GM19023 (cell line): ENCODE data around the gene ZDHHC11B.
"Not testable (repeated sequence)": the region's sequence is repeated elsewhere in the genome, so short reads cannot be mapped to it uniquely, and the experiment has no call there.

Source experiments
- ATAC-seq: cut with Tn5 transposase; IDR thresholded peaks from one replicate; pipeline ENCODE4 v1.9.1; 2021; ENCODE audit warnings: mild to moderate bottlenecking, moderate library complexity; ENCODE audit not compliant: unreplicated experiment

The ZDHHC11B gene

DNA sequence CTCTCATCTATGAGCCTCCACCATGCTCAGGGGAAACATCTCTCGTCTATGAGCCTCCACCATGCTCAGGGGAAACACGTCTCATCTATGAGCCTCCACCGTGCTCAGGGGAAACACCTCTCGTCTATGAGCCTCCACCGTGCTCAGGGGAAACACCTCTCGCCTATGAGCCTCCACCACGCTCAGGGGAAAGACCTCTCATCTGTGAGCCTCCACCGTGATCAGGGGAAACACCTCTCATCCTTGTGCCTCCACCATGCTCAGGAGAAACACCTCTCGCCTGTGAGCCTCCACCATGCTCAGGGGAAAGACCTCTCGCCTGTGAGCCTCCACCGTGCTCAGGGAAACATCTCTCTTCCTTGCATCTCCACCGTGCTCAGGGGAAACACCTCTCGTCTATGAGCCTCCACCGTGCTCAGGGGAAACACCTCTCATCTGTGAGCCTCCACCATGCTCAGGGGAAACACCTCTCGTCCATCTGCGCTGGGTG lies 30.3 kb downstream of the ZDHHC11B start:
- ATAC-seq = not testable (repeated sequence)

DNA sequence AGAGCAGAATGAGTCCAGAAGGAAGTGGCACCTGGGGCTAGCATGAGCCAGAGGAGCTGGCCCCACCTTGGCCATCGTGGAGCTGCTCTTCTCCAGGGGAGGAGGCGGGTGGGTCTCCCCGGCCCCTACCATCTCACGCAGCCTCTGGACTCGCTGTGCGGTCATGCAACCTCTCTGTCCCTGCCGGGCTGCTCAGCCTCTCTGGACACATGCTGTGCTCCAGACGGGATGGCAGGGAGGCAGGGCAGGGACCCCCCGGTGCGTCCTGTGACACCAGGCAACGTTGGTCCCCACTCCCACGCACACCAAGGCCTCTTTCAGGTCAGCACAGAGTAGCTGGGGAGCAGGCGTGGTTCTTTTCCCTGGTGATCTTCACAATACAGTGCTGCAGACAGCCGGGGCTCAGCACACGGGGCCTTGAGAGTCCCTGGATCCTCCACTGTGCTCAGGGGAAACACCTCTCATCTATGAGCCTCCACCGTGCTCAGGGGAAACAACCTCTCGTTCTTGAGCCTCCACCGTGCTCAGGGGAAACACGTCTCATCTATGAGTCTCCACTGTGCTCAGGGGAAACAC lies 30.9 kb downstream of the ZDHHC11B start:
- not testable (repeated sequence) for ATAC-seq

DNA sequence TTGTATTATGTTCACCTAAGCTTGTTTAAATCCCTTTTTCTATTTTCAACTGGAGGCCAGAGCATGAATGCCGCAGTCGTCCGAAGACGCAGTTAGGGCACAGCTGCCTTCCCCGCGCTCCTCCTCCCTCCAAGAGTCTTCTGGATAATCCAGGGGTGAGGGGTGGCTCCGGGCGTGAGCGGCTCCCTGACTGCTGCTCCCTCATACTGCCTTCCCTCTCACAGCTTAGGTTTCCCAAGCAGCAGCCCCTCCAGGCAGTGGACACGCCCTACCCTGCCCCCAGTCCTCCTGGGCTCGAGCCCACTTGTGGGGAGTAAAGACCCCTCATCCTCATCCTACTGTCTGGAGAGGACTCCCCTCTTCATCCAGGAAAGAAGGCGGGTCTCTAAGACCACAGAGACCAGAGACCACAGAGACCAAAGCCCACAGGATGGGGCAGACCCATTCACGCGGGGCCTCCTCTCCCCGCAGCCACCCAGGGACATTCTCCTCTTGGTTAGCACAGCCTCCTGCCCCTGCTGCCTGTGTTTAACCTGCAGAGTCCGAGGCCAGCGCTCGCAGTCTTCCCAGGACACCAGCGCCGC lies 31.9 kb downstream of the ZDHHC11B start:
- ATAC-seq = not testable (repeated sequence)

DNA sequence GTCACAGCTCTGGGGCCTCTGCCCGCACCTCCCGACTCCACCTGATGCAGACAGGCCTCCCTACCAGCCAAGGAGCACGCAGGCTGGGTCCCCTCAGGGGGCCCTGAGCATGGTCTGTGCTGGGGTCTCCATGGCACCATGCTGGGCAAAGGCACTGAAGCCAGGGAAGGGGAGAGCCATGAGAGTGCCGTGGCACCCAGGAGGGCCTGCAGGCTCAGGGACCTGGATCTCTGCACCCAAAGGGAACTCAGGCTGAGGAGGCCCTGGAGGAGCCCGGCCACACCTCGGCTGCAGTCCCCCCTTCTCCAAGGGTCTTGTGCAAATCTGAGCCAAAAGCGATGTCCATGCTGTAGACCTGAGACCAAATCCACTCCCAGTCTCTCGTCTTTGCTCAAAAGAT lies 32.5 kb downstream of the ZDHHC11B start:
- not testable (repeated sequence) for ATAC-seq

DNA sequence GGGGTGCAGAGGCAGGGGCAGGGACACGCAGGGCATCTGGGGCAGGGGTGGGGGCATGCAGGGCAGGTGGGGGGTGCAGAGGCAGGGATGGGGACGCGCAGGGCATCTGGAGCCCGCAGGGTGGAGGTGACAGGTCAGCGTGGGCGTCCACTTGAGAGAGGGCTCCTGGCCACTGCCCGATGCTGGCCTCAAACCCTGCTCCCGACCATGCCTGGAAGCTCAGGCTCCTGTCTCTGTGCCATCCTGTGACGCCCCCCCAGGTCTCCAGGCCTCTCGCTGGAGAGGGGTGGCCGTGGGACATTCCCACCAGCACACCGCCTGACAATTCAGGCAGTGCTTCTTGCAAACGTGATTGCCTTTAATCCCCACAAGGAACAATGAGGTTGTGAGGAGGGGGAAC lies 33.0 kb downstream of the ZDHHC11B start:
- no peak for ATAC-seq

DNA sequence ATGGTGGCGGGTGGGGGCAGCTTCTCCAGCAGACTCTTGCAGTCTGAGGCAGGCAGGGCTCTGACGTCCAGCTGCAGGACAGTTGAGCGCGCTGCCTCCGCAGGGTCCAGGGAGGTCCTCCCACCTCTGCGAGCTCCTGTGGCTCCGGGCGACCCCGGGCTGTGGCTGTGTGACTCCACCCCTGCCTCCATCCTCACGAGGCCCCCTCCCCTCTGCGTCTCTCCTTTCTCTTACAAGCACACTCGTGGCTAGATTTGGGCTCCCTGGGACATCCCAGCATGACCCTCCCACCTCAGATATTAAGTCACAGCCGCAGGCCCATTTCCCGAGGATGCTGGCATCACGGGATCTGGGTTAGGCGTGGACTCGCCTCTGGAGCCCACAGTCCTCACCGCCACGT lies 34.3 kb downstream of the ZDHHC11B start:
- not testable (repeated sequence) for ATAC-seq

DNA sequence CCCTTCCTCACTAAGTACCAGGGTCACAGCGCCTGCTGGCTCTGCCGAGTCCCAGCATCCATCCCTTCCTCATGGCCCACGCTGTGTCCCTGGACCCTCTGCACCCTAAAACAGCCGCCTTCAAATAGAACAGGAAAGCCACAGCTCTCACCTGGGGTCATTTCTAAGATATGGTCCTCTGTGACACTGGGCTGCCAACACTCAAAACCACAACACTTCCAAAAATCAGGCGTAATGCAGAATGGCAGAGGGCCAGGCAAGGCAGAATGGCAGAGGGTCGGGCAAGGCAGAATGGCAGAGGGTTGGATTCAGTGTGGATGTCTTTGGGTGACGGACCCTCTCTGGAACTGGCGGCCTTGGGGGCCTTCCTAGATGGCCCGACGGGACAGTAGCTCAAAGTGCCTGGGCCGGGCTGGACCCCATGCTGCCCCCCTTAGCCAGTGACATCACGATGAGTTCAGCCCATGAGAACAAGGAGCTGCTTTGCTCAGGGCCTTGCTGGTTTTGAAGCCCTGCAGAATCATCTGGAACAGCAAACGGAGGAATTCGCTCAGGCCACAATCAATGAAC lies 35.3 kb downstream of the ZDHHC11B start:
- ATAC-seq = no peak

DNA sequence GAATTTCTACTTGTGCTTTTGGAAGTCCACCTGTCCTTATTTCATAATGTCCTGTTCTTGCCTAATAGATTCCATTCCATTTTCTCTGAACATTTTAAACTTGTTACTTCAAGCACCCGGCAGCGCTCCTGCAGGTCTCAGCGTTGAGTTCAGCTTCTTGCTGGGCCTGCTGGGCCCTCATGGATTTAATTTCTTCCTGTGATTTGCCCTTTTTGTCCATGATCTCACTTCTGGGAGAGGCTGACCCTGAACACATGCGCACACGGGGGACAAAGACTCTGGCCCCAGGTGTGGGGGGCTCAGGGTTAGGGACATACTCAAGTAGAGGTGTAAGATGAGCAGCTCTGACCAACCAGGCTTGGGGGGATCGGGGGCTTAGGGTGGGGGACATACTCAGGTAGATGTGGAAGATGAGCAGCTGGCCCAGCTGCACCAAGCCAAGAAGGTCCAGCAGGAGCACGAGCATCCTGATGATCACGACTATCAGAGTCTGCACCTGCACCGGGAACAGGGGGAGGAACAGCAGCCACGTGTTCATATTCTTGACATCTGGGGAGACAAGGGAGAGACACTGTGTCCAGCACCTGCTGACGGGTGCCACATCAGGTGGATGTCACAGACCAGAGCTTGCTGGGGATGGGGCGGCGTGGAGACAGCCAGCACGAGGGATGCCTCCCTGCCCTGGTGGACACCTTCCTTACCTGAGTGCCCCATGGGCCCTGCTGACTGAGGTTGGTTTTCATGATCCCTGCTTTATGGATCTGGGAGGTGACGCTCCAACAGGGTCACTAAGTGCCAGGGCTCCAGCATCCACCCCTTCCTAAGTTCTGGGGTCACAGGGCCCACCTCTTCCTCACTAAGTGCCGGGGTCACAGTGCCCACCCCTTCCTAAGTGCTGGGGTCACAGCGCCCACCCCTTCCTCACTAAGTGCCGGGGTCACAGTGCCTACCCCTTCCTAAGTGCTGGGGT lies 36.2 kb downstream of the ZDHHC11B start:
- ATAC-seq = not testable (repeated sequence)

DNA sequence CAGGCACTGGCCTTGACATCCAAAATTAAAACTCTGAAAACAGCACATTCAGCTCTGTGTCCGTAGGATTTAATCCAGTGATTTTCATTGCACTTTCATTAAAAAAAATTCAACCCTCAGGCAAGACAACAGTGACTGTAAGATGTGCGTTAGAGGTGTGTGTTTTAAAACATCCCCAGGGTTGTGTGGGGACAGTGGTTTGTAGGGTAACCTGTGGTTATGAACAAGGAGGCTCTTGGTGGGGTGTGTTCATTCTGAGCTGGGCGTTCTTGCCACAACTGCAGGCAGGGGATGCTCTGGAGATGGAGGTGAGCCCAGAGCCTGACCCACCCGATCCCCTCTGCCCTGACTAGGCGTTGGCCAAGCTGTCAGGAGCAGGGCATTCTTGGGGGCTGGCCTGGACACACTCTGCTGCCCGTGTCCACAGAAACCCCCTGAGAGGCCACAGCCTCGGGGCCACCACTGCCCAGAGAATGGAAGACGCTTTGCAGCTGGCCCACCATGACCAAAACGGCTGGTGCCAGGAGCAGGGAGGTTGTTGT lies 37.2 kb downstream of the ZDHHC11B start:
- ATAC-seq = not testable (repeated sequence)

DNA sequence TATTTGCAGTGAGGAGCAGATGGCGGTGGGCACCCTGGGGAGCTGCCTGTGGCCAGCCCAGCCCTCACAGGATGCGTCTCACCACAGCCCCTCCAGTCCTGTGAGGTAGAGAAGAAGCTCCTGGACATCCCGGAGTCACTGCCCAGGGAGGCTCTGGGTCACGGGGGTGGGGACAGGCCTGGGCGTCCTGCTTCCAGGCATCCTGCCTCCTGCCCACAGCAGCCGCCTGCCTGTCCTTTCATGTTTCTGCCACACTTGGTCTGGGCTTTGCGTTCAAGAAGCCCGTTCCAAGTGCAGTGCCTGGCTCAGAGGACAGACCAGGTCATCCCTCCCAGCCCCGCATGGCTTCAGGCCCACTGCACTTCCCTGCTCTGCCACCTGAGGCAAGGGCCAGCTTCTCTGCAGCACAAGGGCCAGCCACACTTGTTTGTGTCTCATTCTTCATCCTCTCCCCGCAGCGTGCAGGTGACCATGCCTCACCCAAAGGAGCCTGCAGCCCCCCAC lies 38.2 kb downstream of the ZDHHC11B start:
- no peak for ATAC-seq

DNA sequence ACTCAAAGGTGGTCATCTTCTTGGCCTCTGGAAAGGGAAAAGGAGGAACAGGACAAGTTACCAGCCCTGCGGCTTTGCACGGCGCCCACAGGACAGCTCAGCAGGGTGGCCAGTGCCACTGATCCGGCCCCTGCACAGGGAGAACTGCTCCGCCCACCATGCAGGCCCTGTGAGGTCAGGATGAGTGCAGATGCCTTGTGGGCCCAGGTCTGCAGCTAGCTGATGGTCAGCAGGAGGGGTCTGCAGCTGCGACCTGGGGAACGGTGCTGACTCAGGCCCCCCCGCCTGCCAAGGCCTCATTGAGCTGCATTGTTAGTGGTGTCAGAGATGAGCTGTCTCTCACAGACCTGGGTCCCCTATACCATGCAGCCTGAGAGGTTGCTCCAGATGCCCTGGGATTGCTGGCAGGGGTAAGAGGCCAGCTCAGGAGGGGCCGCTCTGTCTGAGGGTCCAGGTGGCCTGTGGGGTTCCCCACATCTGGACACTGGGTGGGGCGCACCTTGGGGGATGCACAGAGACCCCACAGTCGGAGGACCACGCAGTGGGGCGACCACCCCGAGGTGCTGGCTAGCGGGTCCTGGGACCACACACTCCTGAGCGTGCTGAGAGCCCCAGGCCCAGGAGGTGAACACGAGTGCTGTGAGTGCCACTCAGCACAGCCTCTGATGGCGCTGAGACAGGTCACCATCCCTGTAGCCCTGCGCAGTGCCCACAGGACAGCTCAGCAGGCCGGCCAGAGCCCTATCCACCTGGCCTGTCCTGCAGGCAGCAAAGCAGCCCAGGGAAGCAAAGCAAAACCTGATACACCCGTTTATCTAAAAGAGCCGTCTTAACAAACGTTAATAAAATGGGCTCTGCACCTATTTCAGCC lies 39.0 kb downstream of the ZDHHC11B start:
- not testable (repeated sequence) for ATAC-seq

DNA sequence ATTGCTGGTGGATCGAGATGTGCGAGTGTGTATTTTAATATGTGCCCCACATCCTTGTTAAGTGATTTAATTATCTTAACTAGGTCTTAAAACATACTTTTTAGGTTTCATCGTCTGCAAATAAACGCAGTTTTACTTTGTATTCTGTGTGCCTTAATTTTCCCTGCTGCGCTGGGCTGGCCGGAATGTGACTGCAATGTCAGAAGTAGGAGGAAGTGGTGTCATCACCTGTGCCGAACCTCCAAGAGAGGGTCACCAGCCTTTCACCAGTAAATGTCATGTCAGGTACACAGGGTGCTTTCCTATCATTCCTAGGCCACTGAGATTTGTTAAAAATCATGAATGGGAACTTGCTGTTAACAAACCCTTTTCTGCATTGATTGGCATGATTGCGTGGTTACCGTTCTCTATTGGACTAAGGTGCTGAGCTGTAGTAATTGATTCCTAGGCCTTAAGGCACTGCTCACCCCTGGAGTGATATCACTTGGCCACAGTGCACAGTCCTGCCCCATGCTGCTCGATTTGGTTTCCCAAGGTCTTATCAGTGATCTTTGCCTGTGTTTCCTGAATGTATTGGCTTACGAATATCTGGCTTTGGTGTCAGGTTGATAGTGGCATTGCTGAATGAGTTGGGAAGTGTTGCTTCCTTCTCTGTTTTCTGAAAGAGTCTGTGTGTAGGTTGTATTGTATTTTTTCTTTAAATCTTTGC lies 40.7 kb downstream of the ZDHHC11B start:
- ATAC-seq = not testable (repeated sequence)

DNA sequence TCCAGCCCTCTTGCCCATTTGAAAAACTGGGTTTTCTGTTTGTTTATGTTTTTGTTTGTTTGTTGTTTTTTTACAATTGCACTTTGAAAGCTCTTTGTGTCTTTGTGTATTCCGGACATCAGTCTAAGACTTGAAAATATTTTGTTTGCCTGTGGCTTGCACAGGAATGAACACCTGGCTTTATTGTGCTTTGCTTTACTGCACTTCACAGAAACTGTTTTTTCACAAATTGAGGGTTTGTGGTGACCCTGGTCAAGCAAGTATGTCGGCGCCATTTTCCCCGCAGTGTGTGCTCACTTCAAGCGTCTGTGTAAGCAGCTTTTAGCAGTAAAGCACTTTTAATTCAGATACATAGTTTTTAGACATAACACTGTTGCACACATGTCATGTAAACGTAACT lies 42.3 kb downstream of the ZDHHC11B start:
- ATAC-seq = not testable (repeated sequence)

DNA sequence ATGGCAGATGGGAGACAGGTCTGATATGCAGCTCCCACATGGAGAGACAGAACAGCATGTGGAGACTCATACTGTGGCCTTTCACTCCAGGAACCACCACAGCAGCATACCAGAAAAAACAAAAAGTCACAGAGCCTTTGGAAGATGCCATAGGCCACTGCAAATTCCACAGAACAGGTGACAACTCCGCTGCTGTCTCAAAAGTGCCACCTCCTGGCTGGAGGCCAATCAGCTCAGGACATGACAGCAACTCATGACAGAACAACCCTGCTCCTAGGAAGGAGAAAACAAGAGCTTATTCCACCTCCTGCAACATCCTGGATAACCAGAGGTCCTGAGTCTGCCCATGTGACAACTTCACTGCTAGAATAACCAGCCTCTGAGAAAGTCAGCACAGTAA lies 50.4 kb downstream of the ZDHHC11B start:
- not testable (repeated sequence) for ATAC-seq

DNA sequence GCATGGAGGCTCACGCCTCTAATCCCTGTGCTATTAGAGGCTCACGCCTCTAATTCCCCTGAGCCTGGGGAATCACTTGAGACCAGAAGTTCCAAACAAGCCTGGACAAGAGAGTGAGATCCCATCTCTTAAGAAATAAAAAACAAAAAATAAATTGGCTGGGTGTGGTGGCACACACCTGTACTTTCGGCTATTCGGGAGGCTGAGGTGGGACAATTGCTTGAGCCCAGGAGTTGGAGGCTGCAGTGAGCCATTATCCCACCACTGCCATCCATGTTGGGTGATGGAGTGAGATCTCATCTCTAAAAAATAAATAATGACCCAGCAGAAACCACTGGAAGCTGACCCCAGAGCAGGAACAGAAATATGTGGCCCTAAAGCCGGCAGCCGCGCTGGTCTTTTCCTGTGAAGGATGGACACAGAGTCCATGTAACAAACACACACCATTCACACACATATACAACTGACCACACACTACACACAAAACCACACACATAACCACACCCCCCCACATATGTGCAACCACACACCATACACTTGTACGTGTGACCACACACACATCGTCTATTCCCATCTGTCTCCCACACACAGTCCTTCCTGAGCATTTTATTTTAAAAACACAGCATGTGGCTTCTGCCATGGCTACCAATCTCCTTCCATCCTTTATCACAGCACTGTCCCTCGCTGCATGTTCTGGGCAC lies 51.6 kb downstream of the ZDHHC11B start:
- not testable (repeated sequence) for ATAC-seq

DNA sequence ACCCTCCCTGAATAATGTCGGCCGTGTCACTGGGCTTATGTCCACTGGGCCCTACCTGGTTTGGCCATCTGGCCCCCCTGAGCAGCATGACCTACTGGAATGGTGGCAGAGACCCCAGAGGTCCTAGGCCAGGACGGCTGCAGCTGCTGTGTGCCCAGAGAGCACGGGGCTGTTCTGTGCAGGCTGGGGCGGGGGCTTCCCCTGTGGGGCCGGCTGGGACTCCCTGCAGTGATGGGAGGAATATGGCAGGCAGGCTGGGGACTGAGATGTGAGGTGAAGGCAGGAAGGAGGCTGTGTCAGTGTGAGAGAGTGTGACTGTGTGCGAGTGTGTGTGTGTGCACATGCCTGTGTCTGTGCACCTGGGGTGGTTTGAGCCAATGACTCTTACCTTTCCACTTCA lies 55.3 kb downstream of the ZDHHC11B start:
- not testable (repeated sequence) for ATAC-seq

DNA sequence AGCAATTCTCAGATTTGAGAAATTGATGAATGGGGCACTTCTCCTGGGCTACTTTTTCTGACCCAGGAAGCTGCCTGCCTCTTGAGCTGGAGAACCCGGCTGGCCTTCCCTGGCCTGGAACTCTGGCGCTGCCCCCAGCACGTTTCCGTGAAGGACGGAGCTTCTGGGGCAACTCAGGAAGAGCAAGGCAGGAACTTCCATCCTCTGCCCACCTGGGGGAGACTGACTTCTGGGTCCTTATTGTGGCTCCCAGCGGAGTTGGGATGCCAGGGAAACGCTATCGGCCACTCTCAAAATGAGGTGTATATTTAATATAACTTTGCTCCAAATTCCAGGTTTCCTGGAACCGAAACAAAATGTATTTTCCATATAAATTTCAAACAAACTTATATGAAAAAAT lies 57.4 kb downstream of the ZDHHC11B start:
- ATAC-seq = not testable (repeated sequence)

DNA sequence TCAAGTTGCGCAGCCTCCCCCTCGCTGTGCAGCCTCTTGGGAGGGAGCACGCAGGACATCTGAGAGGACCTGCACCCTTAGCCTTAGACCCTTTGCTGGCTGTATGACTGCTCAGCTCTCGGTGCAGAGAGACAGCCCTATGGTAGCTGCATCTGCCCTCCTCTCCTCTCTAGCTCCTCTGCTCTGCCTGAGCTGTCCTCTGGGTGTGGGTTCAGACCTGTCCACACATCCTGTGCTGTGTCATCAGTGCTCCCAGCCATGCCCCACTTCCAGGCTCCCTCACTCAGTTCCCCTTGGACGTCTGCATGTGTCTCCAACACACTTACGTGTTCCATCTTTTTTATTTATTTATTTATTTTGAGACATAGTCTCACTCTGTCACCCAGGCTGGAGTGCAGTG lies 60.7 kb downstream of the ZDHHC11B start:
- ATAC-seq = not testable (repeated sequence)
